BE2C (cell line): ENCODE measurements around the gene MTOR.

Experiments used
- DNase-seq: peaks from one replicate; pipeline ENCODE4 v3.0.0-alpha.2; 2020
- H3K27me3 ChIP-seq: fragments of 250-450 bp; sonication (Bioruptor Pico); 2 replicates; pipeline ENCODE4 v1.5.1; 2020; ENCODE audit warnings: mild to moderate bottlenecking
- H3K36me3 ChIP-seq: fragments of 250-450 bp; sonication (Bioruptor Pico); 2 replicates; pipeline ENCODE4 v1.5.1; 2020; ENCODE audit warnings: mild to moderate bottlenecking
- H3K4me1 ChIP-seq: fragments of 250-450 bp; sonication (Bioruptor Pico); 2 replicates; pipeline ENCODE4 v1.5.1; 2020
- H3K4me3 ChIP-seq: 2 replicates; pipeline ENCODE4 v1.5.1; 2011; ENCODE audit warnings: low read depth, low read length
- H3K9me3 ChIP-seq: fragments of 250-450 bp; sonication (Bioruptor Pico); 2 replicates; pipeline ENCODE4 v1.5.1; 2020
- TF ChIP-seq, protein P1 (sequence below): IDR thresholded peaks from 2 replicates; pipeline ENCODE4 v1.5.1; 2012; ENCODE audit warnings: mild to moderate bottlenecking, low read depth, low read length

The MTOR gene

DNA sequence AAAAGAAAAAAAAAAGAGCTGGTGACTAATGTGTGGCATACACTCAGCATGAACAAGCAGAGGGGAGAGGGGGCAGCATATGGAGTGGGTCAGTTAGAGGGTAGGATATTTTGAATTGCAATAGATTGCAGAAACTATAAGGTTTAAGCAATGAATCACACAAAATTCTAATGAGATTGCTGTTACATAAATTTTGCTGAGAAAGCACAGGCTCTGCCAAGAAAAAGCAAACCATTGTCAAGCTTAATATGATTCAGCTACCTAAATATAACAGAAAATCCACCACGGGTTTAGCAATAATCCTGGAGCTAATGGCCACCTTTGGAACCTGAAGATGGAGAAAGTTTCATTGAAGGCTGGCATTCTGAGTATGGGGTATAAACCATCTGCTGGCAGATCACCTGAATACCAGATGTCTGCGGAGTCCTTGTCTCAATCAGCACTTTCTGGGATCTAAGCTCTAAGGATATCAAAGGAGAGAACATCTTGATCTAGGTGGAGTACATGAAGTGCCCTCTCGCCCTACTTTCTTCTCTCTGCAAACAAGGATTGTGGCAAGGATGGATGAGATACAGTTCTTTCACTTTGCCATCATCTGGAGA, 103.5 kb downstream of the MTOR start:
- no peaks in the 10 kb centered on the region; the same call in 1 of the 2 replicates for H3K36me3 ChIP-seq
- H3K9me3 ChIP-seq, result no peaks in the 10 kb centered on the region
- H3K4me1 ChIP-seq, result 0 out of 2 replicates have a peak, but pooled peaks cover 3% of the 10 kb centered on the region
- H3K27me3 ChIP-seq, result no peaks in the 10 kb centered on the region
- no peak for DNase-seq
- H3K4me3 ChIP-seq, result no peak overlapping the region
- TF ChIP-seq, protein P1, sequence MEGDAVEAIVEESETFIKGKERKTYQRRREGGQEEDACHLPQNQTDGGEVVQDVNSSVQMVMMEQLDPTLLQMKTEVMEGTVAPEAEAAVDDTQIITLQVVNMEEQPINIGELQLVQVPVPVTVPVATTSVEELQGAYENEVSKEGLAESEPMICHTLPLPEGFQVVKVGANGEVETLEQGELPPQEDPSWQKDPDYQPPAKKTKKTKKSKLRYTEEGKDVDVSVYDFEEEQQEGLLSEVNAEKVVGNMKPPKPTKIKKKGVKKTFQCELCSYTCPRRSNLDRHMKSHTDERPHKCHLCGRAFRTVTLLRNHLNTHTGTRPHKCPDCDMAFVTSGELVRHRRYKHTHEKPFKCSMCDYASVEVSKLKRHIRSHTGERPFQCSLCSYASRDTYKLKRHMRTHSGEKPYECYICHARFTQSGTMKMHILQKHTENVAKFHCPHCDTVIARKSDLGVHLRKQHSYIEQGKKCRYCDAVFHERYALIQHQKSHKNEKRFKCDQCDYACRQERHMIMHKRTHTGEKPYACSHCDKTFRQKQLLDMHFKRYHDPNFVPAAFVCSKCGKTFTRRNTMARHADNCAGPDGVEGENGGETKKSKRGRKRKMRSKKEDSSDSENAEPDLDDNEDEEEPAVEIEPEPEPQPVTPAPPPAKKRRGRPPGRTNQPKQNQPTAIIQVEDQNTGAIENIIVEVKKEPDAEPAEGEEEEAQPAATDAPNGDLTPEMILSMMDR, result no peak

GRCh38 chr1:11158291-11158690, 104.1 kb downstream of the MTOR start:
- Histone ChIP-seq H3K9me3 (no peaks in the 10 kb centered on the region), H3K36me3 (no peaks in the 10 kb centered on the region; the same call in none of the 2 replicates), H3K4me3 (no peak overlapping the region), H3K4me1 (0 out of 2 replicates have a peak, but pooled peaks cover 3% of the 10 kb centered on the region), H3K27me3 (no peaks in the 10 kb centered on the region)
- TF ChIP-seq, protein P1, result no peak
- DNase-seq, result no peak

- DNase-seq, result no peak
- no peak overlapping the region for H3K4me3 ChIP-seq
- H3K27me3 ChIP-seq, result no peaks in the 10 kb centered on the region
- H3K9me3 ChIP-seq, result no peaks in the 10 kb centered on the region
- H3K36me3 ChIP-seq, result no peaks in the 10 kb centered on the region; the same call in none of the 2 replicates
- H3K4me1 ChIP-seq, result 0 out of 2 replicates have a peak, but pooled peaks cover 3% of the 10 kb centered on the region
- TF ChIP-seq, protein P1, result no peak
Observed at GRCh38 chr1:11157867-11158266, 104.5 kb downstream of the MTOR start.

DNA sequence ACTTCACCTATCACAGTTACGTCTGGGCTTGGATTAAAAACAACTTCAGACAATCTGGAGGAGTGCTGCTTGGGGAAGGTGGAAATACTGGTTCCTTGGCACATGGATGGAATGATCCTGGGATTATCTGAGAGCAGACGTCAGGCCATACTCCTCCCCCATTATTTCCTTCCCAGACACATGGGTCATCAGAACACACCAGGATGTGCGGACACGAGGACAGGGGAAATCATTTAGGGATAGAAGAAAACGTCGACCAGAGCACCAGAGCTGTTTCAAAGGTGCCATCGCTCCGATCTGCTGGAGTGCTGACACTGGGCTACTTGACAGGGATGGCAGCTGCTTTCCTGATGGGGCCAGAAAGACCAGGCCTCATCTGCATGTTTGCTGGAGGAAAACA, 105.0 kb downstream of the MTOR start:
- H3K36me3 ChIP-seq, result no peaks in the 10 kb centered on the region; the same call in none of the 2 replicates

GRCh38 chr1:11156963-11157362, 105.4 kb downstream of the MTOR start:
- Histone ChIP-seq H3K9me3 (no peaks in the 10 kb centered on the region), H3K4me3 (no peak overlapping the region), H3K4me1 (0 out of 2 replicates have a peak, but pooled peaks cover 3% of the 10 kb centered on the region), H3K27me3 (no peaks in the 10 kb centered on the region), H3K36me3 (no peaks in the 10 kb centered on the region; the same call in none of the 2 replicates)
- TF ChIP-seq, protein P1, result no peak
- DNase-seq, result no peak

More for the DNA sequence above, 105.0 kb downstream of the MTOR start:
- Histone ChIP-seq H3K4me3 (no peak overlapping the region), H3K27me3 (no peaks in the 10 kb centered on the region), H3K4me1 (0 out of 2 replicates have a peak, but pooled peaks cover 3% of the 10 kb centered on the region), H3K9me3 (no peaks in the 10 kb centered on the region)
- no peak for DNase-seq
- TF ChIP-seq, protein P1, result no peak

- no peaks in the 10 kb centered on the region for H3K27me3 ChIP-seq
- H3K4me3 ChIP-seq, result no peak overlapping the region
- H3K9me3 ChIP-seq, result no peaks in the 10 kb centered on the region
- no peaks in the 10 kb centered on the region; the same call in none of the 2 replicates for H3K36me3 ChIP-seq
- TF ChIP-seq, protein P1, result no peak
- DNase-seq, result no peak
- 0 out of 2 replicates have a peak, but pooled peaks cover 3% of the 10 kb centered on the region for H3K4me1 ChIP-seq
Observed at GRCh38 chr1:11156441-11156840, 105.9 kb downstream of the MTOR start.
